VCaP (cell line): ENCODE results near the gene EARS2.

Source experiments
- H3K27ac ChIP-seq: fragments of 450-650 bp; 2 replicates; pipeline ENCODE4 v1.5.1; 2017
- TF ChIP-seq, protein P1 (sequence below): fragments of 450-650 bp; conservative IDR thresholded peaks from 2 replicates; pipeline ENCODE4 v1.5.1; 2017; ENCODE audit warnings: mild to moderate bottlenecking, moderate library complexity

Gene EARS2

DNA sequence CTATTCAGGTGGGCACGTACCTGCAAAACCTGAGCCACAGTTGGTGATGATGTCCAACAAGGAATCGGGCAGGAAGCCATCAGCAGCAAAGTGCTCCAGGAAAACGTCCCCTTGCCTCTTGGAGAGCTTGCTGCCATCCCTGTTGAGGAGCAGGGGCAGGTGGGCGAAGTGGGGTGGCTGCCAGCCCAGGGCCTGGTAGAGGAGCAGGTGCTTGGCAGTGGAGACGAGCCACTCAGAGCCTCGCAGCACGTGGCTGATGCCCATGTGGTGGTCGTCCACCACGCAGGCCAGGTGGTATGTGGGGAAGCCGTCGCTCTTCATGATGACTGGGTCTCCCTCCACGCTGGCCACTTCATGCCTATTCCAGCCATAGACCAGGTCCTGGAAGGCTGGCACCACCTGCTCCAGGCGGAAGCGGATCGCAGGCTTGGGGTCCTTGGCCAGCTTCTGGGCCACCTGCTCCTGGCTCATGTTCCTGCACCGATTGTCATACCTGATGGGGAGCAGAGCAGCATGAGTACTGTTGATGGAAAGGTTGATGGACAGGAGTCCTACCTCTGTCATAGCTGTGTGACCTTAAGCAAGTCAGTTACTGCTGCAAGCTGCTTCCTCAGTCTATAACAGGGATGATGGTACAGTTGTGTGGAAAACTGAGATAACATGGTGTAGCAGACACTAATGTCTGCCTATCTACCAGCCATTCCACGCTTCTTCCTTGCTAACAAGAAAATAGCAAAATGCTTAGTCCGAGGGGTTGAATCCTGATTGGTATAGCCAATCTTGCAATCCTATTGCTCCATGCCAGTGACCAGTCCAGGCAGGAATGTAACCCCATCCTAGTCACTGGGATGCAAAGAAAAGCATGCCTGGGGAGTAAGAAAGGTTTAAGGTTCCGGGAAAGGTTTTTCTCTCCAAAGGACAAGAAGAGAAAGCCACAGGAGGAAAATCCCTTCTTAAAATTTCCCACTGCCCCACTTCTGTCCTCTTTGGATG is 22.0 kb downstream of the EARS2 start:
- no peak overlapping the region for H3K27ac ChIP-seq
- TF ChIP-seq, protein P1, sequence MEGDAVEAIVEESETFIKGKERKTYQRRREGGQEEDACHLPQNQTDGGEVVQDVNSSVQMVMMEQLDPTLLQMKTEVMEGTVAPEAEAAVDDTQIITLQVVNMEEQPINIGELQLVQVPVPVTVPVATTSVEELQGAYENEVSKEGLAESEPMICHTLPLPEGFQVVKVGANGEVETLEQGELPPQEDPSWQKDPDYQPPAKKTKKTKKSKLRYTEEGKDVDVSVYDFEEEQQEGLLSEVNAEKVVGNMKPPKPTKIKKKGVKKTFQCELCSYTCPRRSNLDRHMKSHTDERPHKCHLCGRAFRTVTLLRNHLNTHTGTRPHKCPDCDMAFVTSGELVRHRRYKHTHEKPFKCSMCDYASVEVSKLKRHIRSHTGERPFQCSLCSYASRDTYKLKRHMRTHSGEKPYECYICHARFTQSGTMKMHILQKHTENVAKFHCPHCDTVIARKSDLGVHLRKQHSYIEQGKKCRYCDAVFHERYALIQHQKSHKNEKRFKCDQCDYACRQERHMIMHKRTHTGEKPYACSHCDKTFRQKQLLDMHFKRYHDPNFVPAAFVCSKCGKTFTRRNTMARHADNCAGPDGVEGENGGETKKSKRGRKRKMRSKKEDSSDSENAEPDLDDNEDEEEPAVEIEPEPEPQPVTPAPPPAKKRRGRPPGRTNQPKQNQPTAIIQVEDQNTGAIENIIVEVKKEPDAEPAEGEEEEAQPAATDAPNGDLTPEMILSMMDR = no peak

DNA sequence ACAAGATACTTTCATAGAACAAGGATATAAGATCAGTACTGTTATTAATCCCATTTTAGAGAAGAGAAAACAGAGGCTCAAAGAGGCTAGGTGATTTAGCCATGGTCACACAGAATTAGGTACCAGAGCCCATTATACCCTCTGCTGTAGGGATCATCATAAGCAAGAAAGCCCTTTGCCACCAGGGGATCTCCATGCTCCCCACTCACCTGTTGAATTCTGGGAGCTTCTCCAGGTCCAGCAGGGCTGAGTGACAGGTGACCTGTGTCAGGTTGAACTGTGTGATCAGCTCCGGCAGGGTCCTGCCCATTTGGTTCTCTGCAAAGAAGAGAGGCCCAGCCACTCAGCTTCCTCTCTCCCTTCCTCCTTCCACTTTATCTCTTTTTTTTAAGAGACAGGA is 24.7 kb downstream of the EARS2 start:
- no peak overlapping the region for H3K27ac ChIP-seq
- TF ChIP-seq, protein P1 = no peak

DNA sequence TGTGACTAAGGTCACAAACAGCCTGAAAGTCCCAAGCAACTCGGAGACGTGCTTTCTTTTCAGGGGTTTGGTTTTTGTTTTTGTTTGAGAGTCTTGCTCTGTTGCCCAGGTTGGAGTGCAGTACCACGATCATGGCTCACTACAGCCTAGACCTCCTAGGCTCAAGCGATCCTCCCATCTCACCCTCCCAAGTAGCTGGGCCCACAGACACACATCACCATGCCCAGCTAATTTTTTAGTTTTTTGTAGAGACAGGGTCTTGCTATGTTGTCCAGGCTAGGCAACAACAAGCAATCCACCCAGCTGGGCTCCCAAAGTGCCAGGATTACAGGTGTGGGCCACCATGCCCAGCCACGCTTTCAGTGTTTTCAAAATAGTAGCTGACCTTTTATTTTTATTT is 27.1 kb downstream of the EARS2 start:
- no peak overlapping the region for H3K27ac ChIP-seq
- TF ChIP-seq, protein P1 = no peak

DNA sequence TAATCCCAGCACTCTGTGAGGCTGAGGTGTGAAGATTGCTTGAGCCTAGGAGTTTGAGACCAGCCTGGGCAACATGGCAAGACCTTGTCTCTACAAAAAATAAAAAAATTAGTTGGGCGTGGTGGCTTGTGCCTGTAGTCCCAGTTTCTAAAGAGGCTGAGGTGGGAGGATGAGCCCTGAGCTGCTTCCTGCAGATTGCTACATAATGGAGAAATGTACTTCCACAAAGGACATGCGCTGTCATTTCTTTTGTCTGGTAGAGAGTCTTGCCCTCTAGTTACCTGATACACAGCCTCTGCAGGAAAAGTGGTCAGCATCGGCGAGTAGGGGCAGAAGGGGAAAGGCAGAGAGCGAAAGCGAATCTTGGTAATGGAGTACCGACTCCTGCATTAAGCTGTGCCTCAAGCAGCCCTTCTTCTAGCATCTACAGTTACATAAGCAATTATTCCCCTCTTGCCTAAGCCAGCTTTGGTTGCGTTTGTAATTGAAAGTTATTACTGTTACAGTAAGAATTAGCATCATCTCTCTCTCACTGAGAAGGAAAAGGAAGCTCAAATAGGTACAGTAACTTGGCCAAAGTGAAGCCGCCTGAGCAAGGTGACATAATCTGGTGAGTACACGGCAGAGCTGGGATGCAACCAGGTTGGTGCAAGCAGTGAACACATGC is 28.4 kb downstream of the EARS2 start:
- TF ChIP-seq, protein P1 = no peak

DNA sequence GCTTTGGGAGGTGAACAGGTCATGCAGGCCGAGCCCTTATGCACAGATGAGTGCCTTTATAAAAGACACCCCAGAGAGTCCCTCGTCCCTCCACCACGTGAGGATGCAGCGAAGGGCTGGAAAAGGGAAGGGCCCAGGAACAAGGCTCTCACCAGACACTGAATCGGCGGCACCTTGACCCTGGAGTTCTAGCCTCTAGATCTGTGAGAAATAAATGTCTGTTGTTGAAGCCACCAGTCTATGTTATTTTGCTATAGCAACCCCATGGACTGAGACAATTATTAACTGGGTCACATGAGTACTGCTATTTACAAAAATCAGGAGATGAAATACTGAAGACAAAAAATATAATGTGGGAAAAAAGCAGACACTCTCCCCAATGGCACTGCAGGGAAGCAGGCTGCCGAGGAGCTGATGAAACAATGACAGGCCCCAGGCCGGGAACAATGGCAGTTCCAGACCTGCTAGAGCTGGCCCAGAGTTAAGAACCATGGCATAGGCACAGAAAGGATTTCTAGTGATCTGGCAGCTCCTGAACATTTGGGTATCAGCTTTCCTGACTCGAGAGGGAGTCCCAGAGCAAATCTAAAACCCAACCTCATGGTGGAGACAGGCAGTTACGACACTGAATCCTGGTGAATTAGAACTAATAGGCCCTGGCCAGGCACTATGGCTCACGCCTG is 29.0 kb downstream of the EARS2 start:
- peak overlapping the region; percentile 29; the same call in 1 of the 2 replicates for H3K27ac ChIP-seq
- TF ChIP-seq, protein P1 = no peak

More for the DNA sequence above, 28.4 kb downstream of the EARS2 start:
- peak overlapping the region; percentile 29; the same call in 1 of the 2 replicates for H3K27ac ChIP-seq

DNA sequence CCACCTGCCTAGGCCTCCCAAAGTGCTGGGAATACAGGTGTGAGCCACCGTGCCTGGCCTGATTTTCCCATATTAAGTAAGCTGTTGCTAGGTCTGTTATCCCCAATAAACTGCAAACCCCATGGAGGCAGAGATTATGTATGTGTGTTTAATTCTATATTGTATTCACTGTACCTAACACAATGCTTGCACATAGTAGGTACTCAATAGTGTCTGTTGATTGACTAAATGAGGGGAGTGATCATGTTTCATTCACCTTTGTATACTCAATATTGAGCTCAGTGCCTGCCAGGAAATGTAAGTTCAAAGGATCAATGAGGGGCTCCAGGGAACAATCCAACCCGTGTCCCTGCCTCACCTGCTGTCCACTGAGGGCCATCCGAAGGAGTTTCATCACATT is 32.3 kb downstream of the EARS2 start:
- H3K27ac ChIP-seq = no peak overlapping the region
- TF ChIP-seq, protein P1 = no peak
